Measurements from ENCODE around the gene CD74.

CD74 gene

GRCh38 chr5:150389531-150390266, 23.0 kb downstream of the CD74 start:
- H3K4me3 ChIP-seq = no peak overlapping the region
- no peak overlapping the region for H3K27ac ChIP-seq
- no peak for DNase-seq (ENCODE audit: low spot score)
- TF ChIP-seq CTCF (IDR thresholded peaks at IDR 0.05) = no peak

GRCh38 chr5:150386024-150386855, 26.5 kb downstream of the CD74 start:
- no peak for TF ChIP-seq CTCF (IDR thresholded peaks at IDR 0.05)
- H3K27ac ChIP-seq = no peak overlapping the region
- no peak overlapping the region for H3K4me3 ChIP-seq
- DNase-seq (ENCODE audit: low spot score) = no peak

GRCh38 chr5:150384701-150385100, 28.0 kb downstream of the CD74 start:
- DNase-seq (ENCODE audit: low spot score) = no peak
- TF ChIP-seq CTCF (IDR thresholded peaks at IDR 0.05) = no peak
- Histone ChIP-seq H3K4me3 (no peak overlapping the region), H3K27ac (no peak overlapping the region)

GRCh38 chr5:150377964-150378694, 34.6 kb downstream of the CD74 start:
- TF ChIP-seq CTCF (IDR thresholded peaks at IDR 0.05) = no peak
- Histone ChIP-seq H3K27ac (no peak overlapping the region), H3K4me3 (no peak overlapping the region)
- no peak for DNase-seq (ENCODE audit: low spot score)

- no peak for TF ChIP-seq CTCF (IDR thresholded peaks at IDR 0.05)
- H3K4me3 ChIP-seq = no peak overlapping the region
- DNase-seq (ENCODE audit: low spot score) = no peak
- H3K27ac ChIP-seq = no peak overlapping the region
Observed at GRCh38 chr5:150376799-150377771, 35.6 kb downstream of the CD74 start.

GRCh38 chr5:150374651-150375050, 38.1 kb downstream of the CD74 start:
- Histone ChIP-seq H3K4me3 (no peak overlapping the region), H3K27ac (no peak overlapping the region)
- TF ChIP-seq CTCF (IDR thresholded peaks at IDR 0.05) = no peak
- DNase-seq (ENCODE audit: low spot score) = no peak
